Naive thymus-derived CD4-positive, alpha-beta T cell (primary cell): ENCODE measurements around the gene USP17L12. TPM values are rescaled to one million over a fixed set of nuclear protein-coding genes. Genes with fewer than 3 reads are reported as not detected.
A peak's percentile ranks its signal among the peaks of the same experiment; 100 is the strongest.
"Not testable (repeated sequence)": the region's sequence is repeated elsewhere in the genome, so short reads cannot be mapped to it uniquely, and the experiment has no call there.

Source experiments
- ATAC-seq: fragments of 150-1000 bp; cut with Tn5 transposase; 2 replicates; pipeline ENCODE4 v1.10.0; 2021; ENCODE audit warnings: mild to moderate bottlenecking, moderate library complexity
- CTCF ChIA-PET: fragments of 350-600 bp; sonication (Branson Sonifier 250); formaldehyde crosslinking; loops from one replicate; lab custom pipeline; 2021; ENCODE audit warnings: antibody characterized with exemption; lab: Charles Lee
- POLR2A ChIA-PET: fragments of 350-600 bp; sonication (Branson Sonifier 250); formaldehyde crosslinking; loops from one replicate; lab custom pipeline; 2021; ENCODE audit warnings: antibody characterized with exemption, inconsistent platforms; lab: Charles Lee
- DNase-seq, 9 donors: peaks; one replicate each; pipeline versions ENCODE4 v3.0.0 to v3.0.0-alpha.2; 2020 to 2022; ENCODE audit warnings: mixed read lengths in 1 of 9
- H3K27ac ChIP-seq: one replicate; pipeline ENCODE4 v1.7.0; 2013; ENCODE audit warnings: mild to moderate bottlenecking, low read depth, low read length, moderate library complexity
- H3K27me3 ChIP-seq, 2 donors: one replicate each; pipeline ENCODE4 v1.7.0; 2013; ENCODE audit warnings: low read length in 2 of 2, mild to moderate bottlenecking in 2 of 2, moderate library complexity in 2 of 2; ENCODE audit not compliant: control insufficient read depth in 2 of 2, insufficient read depth in 2 of 2
- H3K36me3 ChIP-seq, 3 experiments: 1 replicate in 2 of 3; 2 replicates in 1 of 3; pipeline ENCODE4 v1.7.0; 2013; ENCODE audit warnings: low read length in 3 of 3, mild to moderate bottlenecking in 3 of 3, moderate library complexity in 1 of 3; ENCODE audit not compliant: insufficient read depth in 3 of 3, control insufficient read depth in 2 of 3
- H3K4me1 ChIP-seq, 2 donors: one replicate each; pipeline ENCODE4 v1.7.0; 2013; ENCODE audit warnings: low read length in 2 of 2, mild to moderate bottlenecking in 2 of 2, moderate library complexity in 1 of 2; ENCODE audit not compliant: control insufficient read depth in 2 of 2, insufficient read depth in 2 of 2
- H3K4me3 ChIP-seq: 2 replicates; pipeline ENCODE4 v1.7.0; 2013; ENCODE audit warnings: mild to moderate bottlenecking, low read length
- H3K9me3 ChIP-seq, 3 experiments: 1 replicate in 2 of 3; 2 replicates in 1 of 3; pipeline ENCODE4 v1.7.0; 2013; ENCODE audit warnings: low read length in 3 of 3; ENCODE audit not compliant: control insufficient read depth in 2 of 3
- H3K27ac Mint-ChIP-seq, 9 donors: one replicate each; pipeline ENCODE4 v1.8.0; 2020 to 2022; ENCODE audit warnings: mixed read lengths in 9 of 9, mild to moderate bottlenecking in 8 of 9, moderate library complexity in 5 of 9, inconsistent platforms in 2 of 9
- H3K27me3 Mint-ChIP-seq, 5 donors: one replicate each; pipeline ENCODE4 v1.8.0; 2021 to 2022; ENCODE audit warnings: mixed read lengths in 5 of 5, mild to moderate bottlenecking in 1 of 5
- H3K36me3 Mint-ChIP-seq, 5 donors: one replicate each; pipeline ENCODE4 v1.8.0; 2020 to 2022; ENCODE audit warnings: mixed read lengths in 5 of 5, mild to moderate bottlenecking in 3 of 5, inconsistent platforms in 1 of 5
- H3K4me1 Mint-ChIP-seq, 7 donors: one replicate each; pipeline ENCODE4 v1.8.0; 2020 to 2022; ENCODE audit warnings: mixed read lengths in 7 of 7, mild to moderate bottlenecking in 3 of 7, inconsistent platforms in 1 of 7
- H3K4me3 Mint-ChIP-seq, 10 donors: one replicate each; pipeline ENCODE4 v1.8.0; 2020 to 2022; ENCODE audit warnings: mild to moderate bottlenecking in 10 of 10, mixed read lengths in 10 of 10, moderate library complexity in 6 of 10, inconsistent platforms in 2 of 10
- H3K9me3 Mint-ChIP-seq, 11 donors: one replicate each; pipeline ENCODE4 v1.8.0; 2020 to 2022; ENCODE audit warnings: mixed read lengths in 11 of 11, mild to moderate bottlenecking in 4 of 11, inconsistent platforms in 1 of 11, moderate library complexity in 1 of 11
- intact Hi-C, 2 donors: fragments of 100-400 bp; cut with micrococcal nuclease; formaldehyde crosslinking; loops; one replicate each; pipeline ENCODE4 v1.15.1; 2023
- polyA plus RNA-seq, 2 donors: library from polyadenylated mRNA; unstranded; fragments of 300-500 nt; fragmentation: Illumina TruSeq; gene quantifications; one replicate each; pipeline ENCODE4 v1.2.3, GENCODE V29; 2021
- total RNA-seq, 6 experiments: library from RNA in 5 of 6; stranded (reverse) in 5 of 6; gene quantifications; 1 replicate in 5 of 6; 2 replicates in 1 of 6; pipeline ENCODE4 v1.2.3 and lab custom pipeline; 2021 to 2026

The USP17L12 gene, protein sequence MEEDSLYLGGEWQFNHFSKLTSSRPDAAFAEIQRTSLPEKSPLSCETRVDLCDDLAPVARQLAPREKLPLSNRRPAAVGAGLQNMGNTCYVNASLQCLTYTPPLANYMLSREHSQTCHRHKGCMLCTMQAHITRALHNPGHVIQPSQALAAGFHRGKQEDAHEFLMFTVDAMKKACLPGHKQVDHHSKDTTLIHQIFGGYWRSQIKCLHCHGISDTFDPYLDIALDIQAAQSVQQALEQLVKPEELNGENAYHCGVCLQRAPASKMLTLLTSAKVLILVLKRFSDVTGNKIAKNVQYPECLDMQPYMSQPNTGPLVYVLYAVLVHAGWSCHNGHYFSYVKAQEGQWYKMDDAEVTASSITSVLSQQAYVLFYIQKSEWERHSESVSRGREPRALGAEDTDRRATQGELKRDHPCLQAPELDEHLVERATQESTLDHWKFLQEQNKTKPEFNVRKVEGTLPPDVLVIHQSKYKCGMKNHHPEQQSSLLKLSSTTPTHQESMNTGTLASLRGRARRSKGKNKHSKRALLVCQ
- total RNA-seq = not detected
- not detected for polyA plus RNA-seq
- not detected for total RNA-seq (lab: John Stamatoyannopoulos, UW)

DNA sequence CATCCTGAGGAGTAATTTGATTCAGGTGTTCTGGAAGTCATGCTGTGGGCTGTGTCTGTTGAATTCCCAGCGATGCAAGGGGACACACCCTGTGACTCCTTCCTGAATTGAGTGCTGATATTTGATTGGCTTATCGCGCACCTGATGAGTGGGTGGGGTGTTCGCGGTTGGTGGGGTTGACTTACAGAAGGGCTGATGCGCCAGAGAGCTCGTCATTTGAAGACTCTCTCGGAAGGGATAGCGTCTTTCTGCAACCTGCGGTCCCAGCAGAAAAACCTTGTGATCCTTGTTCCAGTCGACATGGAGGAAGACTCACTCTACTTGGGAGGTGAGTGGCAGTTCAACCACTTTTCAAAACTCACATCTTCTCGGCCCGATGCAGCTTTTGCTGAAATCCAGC lies at the start of gene USP17L12:
Gene USP17L12 (plus strand): TSS at position 301 of the 400 bp plus-strand sequence. CDS start 0 bp downstream, at position 301.
- CTCF ChIA-PET, H3K27me3 ChIP-seq, H3K9me3 ChIP-seq, DNase-seq, H3K4me1 Mint-ChIP-seq, H3K36me3 Mint-ChIP-seq, H3K4me3 Mint-ChIP-seq, H3K4me3 ChIP-seq, H3K36me3 ChIP-seq, H3K27ac ChIP-seq, H3K9me3 Mint-ChIP-seq, H3K4me1 ChIP-seq, intact Hi-C loops, POLR2A ChIA-PET, H3K27me3 Mint-ChIP-seq, ATAC-seq, H3K27ac Mint-ChIP-seq: not testable (repeated sequence)

DNA sequence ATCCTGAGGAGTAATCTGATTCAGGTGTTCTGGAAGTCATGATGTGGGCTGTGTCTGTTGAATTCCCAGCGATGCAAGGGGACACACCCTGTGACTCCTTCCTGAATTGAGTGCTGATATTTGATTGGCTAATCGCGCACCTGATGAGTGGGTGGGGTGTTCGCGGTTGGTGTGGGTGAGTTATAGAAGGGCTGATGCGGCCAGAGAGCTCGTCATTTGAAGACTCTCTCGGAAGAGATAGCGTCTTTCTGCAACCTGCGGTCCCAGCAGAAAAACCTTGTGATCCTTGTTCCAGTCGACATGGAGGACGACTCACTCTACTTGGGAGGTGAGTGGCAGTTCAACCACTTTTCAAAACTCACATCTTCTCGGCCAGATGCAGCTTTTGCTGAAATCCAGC lies 9.6 kb upstream of the USP17L12 start, which contains the start of gene USP17L10:
Gene USP17L10 (plus strand): TSS at position 301 of the 400 bp plus-strand sequence. CDS start 0 bp downstream, at position 301.
- H3K36me3 ChIP-seq, H3K27ac Mint-ChIP-seq, H3K4me1 Mint-ChIP-seq, intact Hi-C loops, H3K9me3 Mint-ChIP-seq, DNase-seq, H3K4me1 ChIP-seq, H3K27me3 Mint-ChIP-seq, H3K27ac ChIP-seq, H3K4me3 ChIP-seq, H3K4me3 Mint-ChIP-seq, H3K36me3 Mint-ChIP-seq, H3K9me3 ChIP-seq, ATAC-seq, CTCF ChIA-PET, H3K27me3 ChIP-seq, POLR2A ChIA-PET: not testable (repeated sequence)

DNA sequence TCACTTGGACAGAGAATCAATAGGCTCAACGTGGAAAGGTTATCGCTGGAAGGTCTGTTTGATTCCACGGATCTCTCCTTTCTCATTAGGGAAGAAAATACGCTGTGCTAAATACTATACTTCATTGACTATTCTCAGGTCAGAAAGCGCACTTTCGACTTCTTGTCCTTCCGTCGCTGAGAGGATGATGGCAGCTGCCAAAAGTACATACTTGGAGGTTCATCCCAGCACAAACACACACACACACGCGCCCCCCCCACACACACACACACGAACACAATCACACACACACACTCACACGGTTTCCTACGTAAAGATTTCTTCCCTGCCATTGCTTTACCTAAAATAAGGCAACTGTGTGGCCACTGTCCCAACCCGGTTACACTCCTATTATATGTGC lies 5.3 kb upstream of the USP17L12 start:
- H3K36me3 Mint-ChIP-seq, H3K9me3 Mint-ChIP-seq, H3K27ac Mint-ChIP-seq, H3K4me3 Mint-ChIP-seq, H3K36me3 ChIP-seq, H3K4me3 ChIP-seq, H3K27me3 ChIP-seq, H3K9me3 ChIP-seq, CTCF ChIA-PET, H3K27ac ChIP-seq, H3K4me1 Mint-ChIP-seq, H3K27me3 Mint-ChIP-seq, ATAC-seq, intact Hi-C loops, H3K4me1 ChIP-seq, POLR2A ChIA-PET: not testable (repeated sequence)
- DNase-seq = peak in 1 of 9 donors; percentile 4

DNA sequence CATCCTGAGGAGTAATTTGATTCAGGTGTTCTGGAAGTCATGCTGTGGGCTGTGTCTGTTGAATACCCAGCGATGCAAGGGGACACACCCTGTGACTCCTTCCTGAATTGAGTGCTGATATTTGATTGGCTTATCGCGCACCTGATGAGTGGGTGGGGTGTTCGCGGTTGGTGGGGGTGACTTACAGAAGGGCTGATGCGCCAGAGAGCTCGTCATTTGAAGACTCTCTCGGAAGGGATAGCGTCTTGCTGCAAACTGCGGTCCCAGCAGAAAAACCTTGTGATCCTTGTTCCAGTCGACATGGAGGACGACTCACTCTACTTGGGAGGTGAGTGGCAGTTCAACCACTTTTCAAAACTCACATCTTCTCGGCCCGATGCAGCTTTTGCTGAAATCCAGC lies 4.8 kb upstream of the USP17L12 start, which contains the start of gene USP17L11:
Gene USP17L11 (plus strand): TSS at position 301 of the 400 bp plus-strand sequence. CDS start 0 bp downstream, at position 301.
- H3K36me3 Mint-ChIP-seq, H3K27me3 ChIP-seq, H3K27me3 Mint-ChIP-seq, H3K36me3 ChIP-seq, H3K27ac Mint-ChIP-seq, H3K27ac ChIP-seq, POLR2A ChIA-PET, H3K4me3 ChIP-seq, H3K9me3 Mint-ChIP-seq, ATAC-seq, CTCF ChIA-PET, DNase-seq, H3K4me1 Mint-ChIP-seq, H3K4me3 Mint-ChIP-seq, H3K4me1 ChIP-seq, H3K9me3 ChIP-seq, intact Hi-C loops: not testable (repeated sequence)

DNA sequence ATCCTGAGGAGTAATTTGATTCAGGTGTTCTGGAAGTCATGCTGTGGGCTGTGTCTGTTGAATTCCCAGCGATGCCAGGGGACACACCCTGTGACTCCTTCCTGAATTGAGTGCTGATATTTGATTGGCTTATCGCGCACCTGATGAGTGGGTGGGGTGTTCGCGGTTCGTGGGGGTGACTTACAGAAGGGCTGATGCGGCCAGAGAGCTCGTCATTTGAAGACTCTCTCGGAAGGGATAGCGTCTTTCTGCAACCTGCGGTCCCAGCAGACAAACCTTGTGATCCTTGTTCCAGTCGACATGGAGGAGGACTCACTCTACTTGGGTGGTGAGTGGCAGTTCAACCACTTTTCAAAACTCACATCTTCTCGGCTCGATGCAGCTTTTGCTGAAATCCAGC lies 4.6 kb downstream of the USP17L12 start, which contains the start of gene USP17L13:
Gene USP17L13 (plus strand): TSS at position 301 of the 400 bp plus-strand sequence. CDS start 0 bp downstream, at position 301.
- H3K36me3 Mint-ChIP-seq, H3K4me1 ChIP-seq, H3K27ac ChIP-seq, DNase-seq, ATAC-seq, H3K4me1 Mint-ChIP-seq, H3K27me3 ChIP-seq, H3K4me3 Mint-ChIP-seq, H3K27ac Mint-ChIP-seq, H3K4me3 ChIP-seq, H3K27me3 Mint-ChIP-seq, H3K9me3 ChIP-seq, POLR2A ChIA-PET, H3K9me3 Mint-ChIP-seq, H3K36me3 ChIP-seq, CTCF ChIA-PET, intact Hi-C loops: not testable (repeated sequence)

DNA sequence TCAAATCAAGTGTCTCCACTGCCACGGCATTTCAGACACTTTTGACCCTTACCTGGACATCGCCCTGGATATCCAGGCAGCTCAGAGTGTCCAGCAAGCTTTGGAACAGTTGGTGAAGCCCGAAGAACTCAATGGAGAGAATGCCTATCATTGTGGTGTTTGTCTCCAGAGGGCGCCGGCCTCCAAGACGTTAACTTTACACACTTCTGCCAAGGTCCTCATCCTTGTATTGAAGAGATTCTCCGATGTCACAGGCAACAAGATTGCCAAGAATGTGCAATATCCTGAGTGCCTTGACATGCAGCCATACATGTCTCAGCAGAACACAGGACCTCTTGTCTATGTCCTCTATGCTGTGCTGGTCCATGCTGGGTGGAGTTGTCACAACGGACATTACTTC lies 10.3 kb downstream of the USP17L12 start:
- ATAC-seq, CTCF ChIA-PET, H3K4me1 ChIP-seq, H3K4me3 Mint-ChIP-seq, H3K27ac ChIP-seq, H3K9me3 Mint-ChIP-seq, H3K4me1 Mint-ChIP-seq, H3K36me3 Mint-ChIP-seq, H3K27me3 ChIP-seq, POLR2A ChIA-PET, H3K9me3 ChIP-seq, intact Hi-C loops, DNase-seq, H3K27me3 Mint-ChIP-seq, H3K36me3 ChIP-seq, H3K27ac Mint-ChIP-seq, H3K4me3 ChIP-seq: not testable (repeated sequence)

DNA sequence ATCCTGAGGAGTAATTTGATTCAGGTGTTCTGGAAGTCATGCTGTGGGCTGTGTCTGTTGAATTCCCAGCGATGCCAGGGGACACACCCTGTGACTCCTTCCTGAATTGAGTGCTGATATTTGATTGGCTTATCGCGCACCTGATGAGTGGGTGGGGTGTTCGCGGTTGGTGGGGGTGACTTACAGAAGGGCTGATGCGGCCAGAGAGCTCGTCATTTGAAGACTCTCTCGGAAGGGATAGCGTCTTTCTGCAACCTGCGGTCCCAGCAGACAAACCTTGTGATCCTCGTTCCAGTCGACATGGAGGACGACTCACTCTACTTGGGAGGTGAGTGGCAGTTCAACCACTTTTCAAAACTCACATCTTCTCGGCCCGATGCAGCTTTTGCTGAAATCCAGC lies 14.1 kb downstream of the USP17L12 start, which contains the start of gene USP17L15:
Gene USP17L15 (plus strand): TSS at position 301 of the 400 bp plus-strand sequence. CDS start 0 bp downstream, at position 301.
- CTCF ChIA-PET, H3K4me3 Mint-ChIP-seq, H3K36me3 Mint-ChIP-seq, H3K4me3 ChIP-seq, H3K4me1 ChIP-seq, H3K27ac Mint-ChIP-seq, H3K4me1 Mint-ChIP-seq, ATAC-seq, H3K9me3 Mint-ChIP-seq, intact Hi-C loops, DNase-seq, H3K36me3 ChIP-seq, H3K27me3 Mint-ChIP-seq, H3K27ac ChIP-seq, H3K27me3 ChIP-seq, POLR2A ChIA-PET, H3K9me3 ChIP-seq: not testable (repeated sequence)
